Measurements from ENCODE around the gene IRF7.

DNA sequence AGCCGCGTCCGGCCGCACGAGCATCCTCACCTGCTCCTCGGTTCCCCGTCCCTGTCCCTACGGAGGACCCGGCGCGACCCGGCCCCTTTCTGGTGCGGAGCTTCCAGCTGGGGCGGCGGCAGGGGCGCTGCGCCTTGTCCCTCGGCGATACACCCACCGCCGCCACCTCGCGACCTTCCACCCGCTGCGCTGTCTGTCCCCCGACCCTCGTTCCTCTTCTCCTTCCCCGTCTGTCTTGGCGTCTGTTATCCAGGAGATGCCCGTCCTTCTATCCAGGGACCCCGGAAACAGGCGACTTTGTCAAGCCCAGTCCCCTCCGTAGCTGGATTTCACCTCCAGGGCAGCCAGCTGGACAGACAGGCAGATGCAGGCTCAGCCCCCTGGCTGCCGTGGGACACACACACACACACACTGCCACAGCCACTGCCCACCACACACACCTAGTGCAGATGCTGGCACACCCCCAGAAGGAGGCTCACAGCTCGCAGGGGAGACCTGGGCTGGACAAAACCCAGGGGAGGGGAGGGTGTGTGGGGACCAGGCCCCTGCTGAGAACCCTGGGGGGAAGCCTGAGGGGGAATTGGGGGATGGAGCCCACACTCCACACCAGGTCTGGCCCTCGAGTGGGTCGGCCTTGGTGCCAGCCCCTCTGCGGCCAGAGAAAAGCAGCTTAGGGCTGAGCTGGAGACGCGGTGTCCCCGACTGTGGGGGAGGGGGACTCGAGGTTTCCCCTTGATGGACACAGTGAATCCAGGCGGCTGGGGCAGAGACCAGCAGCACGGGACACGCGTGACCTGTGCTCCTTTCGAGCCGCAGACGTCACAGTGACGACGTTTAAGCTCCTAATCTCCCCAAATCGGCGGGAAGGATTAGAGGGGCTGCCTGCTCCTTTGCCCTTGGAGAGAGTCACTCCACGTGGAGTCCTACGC lies 22.1 kb upstream of the IRF7 start:
- TF ChIP-seq CTCF (IDR thresholded peaks at IDR 0.05) = no peak
- no peak for TF ChIP-seq POLR2A (IDR thresholded peaks at IDR 0.05)

Data from adrenal gland (tissue), 5 donors.